ENCODE measurements around the gene CCNY.
"Not testable (repeated sequence)": the region's sequence is repeated elsewhere in the genome, so short reads cannot be mapped to it uniquely, and the experiment has no call there.

CCNY gene

DNA sequence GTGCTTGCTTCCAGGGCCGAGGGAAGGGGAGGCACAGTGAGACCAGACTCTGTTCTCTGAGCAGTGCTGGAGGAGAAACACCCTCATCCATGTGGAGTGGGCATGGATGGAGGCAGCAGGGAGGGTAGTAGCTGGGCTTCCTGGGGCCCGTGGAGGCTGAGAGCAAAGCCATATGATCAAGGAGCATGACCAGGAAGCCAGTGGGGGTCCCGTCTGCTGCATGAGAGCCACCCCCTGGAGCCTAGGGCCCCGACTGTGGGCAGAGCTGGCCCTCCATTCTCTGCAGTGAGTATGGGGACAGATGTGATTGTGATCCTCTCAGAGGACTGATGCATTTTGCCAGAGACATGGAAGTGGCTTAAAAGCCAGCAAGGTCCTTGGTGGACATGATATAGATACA, 61.6 kb downstream of the CCNY start:
- no peak for FAIRE-seq
- DNase-seq (ENCODE audit: extremely low spot score, insufficient read length, low read depth) = no peak

- FAIRE-seq = no peak
- DNase-seq (ENCODE audit: extremely low spot score, insufficient read length, low read depth) = no peak
Observed at GRCh38 chr10:35398355-35398754, 62.0 kb downstream of the CCNY start.

GRCh38 chr10:35398908-35399307, 62.6 kb downstream of the CCNY start:
- no peak for DNase-seq (ENCODE audit: extremely low spot score, insufficient read length, low read depth)
- no peak for FAIRE-seq

GRCh38 chr10:35399414-35400009, 63.2 kb downstream of the CCNY start:
- DNase-seq (ENCODE audit: extremely low spot score, insufficient read length, low read depth) = no peak
- FAIRE-seq = no peak

DNA sequence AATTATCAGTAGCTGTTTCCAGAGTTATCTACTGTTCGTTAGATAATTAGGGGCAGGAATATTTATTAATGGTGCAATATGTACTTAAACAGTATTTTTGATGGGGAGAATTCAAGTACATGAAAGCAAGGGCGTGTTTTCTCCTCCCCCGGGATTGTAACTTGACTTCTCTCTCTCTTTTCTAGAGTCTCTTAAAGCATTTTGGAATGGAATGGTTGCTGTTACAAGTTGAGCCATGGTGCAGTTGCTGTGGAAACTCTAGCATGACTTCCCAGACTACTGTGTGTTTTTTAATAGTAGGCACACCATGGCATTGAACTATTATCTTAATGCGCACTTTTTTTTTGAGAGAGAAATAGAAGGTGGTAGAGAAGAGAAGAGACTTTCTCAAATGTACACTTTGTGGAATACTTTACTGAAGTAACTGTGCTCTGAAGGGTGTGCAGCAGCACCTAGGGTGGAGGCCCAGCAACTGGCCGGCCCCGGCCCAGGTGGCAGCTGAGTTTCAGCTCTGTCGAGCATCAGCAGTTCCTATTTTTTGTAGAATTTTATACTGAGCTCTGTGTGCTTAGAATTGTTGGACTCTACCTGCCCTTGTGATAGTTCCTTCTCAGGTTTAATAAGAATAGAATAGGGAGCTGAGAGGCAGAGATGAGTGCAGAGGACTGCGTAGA, 64.4 kb downstream of the CCNY start:
- DNase-seq (ENCODE audit: extremely low spot score, insufficient read length, low read depth) (no peak), FAIRE-seq (no peak)

DNA sequence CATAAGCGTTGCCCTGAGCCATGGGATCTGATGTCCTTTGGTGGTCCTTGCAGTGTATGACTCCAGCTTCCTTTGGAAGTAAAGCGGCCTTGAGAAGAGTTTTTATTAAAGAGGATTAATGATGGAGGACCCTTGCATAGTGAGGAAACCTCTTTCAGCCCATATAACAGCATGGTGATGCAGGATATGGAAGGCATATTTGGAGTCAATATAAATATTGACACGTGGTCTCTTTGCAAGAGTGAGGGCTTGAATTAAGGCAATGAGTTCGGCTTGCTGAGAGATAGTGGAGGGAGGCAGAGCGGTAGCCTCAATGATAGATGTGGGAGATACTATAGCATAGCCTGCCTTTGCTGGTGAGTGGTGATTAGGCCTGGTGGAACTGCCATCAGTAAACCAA, 67.2 kb downstream of the CCNY start:
- DNase-seq (ENCODE audit: extremely low spot score, insufficient read length, low read depth); FAIRE-seq: not testable (repeated sequence)

DNA sequence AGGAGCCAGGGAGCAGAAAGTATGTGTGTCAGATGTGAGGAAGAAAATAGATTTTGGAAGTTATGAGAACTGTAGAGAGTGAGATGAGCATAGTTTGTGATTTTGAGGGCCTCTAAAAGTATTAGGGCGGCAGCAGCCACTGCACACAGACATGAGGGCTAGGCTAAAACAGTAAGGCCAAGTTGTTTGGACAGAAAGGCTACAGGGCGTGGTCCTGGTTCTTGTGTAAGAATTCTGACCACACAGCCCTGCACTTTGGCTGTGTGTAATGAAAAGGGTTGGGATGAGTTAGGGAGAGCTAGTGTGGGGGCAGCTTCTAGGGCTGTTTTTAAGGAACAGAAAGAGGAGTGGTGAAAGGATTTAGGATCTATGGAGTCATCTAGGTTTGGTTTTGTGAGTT, 67.8 kb downstream of the CCNY start:
- not testable (repeated sequence) for DNase-seq (ENCODE audit: extremely low spot score, insufficient read length, low read depth); FAIRE-seq

GRCh38 chr10:35406003-35406630, 69.8 kb downstream of the CCNY start:
- DNase-seq (ENCODE audit: extremely low spot score, insufficient read length, low read depth); FAIRE-seq: not testable (repeated sequence)

GRCh38 chr10:35407696-35408095, 71.4 kb downstream of the CCNY start:
- FAIRE-seq; DNase-seq (ENCODE audit: extremely low spot score, insufficient read length, low read depth): not testable (repeated sequence)

DNA sequence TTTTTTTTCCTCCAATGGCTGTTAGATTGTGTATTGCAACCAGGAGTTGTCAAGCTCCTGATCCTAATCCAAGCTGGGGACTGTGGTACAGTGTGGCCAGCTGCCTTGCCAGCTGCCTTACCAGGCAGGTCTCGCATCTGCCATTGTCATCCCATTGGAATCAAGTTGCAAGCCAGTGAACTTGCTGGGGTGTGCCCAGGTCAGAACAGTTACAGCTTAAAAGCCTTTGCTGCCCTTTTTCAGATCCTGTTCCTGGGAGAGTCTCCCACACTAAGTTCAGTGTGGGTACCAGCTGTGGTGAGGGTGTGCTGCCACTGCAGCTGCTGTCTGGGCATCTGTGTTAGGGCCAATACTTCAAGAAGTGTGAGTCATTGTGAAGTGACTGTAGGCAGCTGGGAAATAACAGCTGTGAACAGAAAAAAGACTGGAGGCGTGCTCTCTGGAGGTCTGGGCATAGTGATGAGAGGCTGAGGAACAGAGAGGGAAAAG, 72.8 kb downstream of the CCNY start:
- no peak for FAIRE-seq
- DNase-seq (ENCODE audit: extremely low spot score, insufficient read length, low read depth) = no peak

GRCh38 chr10:35409808-35410207, 73.5 kb downstream of the CCNY start:
- FAIRE-seq = no peak
- DNase-seq (ENCODE audit: extremely low spot score, insufficient read length, low read depth) = no peak

DNA sequence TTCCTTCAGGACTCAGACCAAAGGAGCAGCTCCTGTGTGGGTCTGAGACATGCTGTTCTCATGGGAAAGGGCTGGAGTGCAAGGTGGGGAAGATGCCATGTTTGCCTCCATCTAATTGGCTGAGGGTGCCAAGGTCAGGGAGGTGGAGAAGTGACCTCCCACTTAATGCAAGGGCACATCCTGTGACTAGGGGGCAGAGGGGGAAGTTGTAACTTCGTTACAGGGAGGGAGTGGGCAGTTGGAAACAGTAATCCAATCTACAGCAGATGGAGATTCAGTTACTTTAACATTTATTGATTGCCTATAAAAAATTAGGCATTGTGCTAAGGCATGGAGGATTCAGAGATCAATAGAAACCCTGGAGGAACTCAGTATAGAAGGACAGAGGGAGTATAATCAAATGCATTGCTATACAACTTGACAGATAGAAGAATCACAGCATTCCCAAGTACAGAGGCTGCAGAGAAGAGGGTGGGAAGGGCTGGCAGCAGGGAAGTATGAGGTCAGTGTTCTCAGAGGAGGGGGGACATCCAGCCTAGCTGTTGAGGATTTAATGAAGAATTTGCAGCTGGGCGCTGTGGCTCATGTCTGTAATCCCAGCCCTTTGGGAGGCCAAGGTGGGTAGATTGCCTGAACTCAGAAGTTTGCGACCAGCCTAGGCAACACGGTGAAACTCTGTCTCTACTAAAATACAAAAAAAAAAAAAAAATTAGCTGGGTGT, 75.9 kb downstream of the CCNY start:
- no peak for FAIRE-seq
- no peak for DNase-seq (ENCODE audit: extremely low spot score, insufficient read length, low read depth)

DNA sequence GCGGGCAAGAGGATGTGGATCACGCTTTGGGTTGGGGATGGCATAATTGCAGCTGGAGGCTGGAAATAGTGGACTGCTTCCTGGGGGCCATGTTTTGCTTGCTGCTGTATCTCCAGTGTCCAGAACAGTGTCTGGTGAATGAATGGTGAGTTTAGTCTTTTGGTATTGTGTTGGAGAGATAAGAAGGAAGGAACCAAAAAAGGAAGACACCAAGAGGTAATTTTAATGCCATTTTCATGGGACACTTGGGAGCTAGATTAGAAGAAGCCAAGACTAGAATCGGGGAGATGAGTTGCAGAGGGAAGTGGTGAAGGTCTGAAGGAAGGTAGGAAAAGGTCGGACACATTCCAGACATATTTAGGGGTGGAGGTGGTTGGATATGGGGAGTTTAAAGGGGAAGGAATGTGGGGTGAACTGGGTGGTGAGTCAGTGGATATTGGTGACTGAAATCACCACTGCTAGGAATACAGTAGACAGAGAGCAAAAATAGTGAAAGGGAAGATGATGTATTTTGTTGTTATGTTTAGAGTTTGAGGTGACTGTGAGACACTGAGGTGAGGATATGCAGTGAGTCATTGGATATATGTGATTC, 76.7 kb downstream of the CCNY start:
- FAIRE-seq = no peak

GRCh38 chr10:35413985-35414861, 77.9 kb downstream of the CCNY start:
- FAIRE-seq (no peak), DNase-seq (ENCODE audit: extremely low spot score, insufficient read length, low read depth) (no peak)

More for the DNA sequence above, 76.7 kb downstream of the CCNY start:
- no peak for DNase-seq (ENCODE audit: extremely low spot score, insufficient read length, low read depth)

DNA sequence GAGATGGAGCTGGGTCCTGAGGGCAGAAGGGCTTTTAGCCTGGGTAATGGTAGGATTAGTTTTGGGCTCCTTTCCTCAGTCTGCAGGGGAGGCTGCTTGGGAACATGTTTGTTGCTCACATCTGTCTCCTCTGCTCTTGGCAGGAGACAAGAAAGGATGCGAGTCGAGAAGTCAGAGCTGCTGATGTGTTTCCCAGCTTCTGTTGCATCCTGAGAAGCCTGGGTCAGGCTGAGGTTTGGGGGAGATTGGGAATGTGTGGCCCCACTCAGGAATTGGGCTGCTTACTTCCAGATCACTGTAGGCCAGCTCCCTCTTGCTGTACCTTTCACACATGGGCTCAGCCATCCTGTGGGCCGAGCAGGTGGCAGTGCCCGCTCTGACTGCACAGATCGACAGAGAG, 79.2 kb downstream of the CCNY start:
- no peak for FAIRE-seq
- no peak for DNase-seq (ENCODE audit: extremely low spot score, insufficient read length, low read depth)

- no peak for FAIRE-seq
- DNase-seq (ENCODE audit: extremely low spot score, insufficient read length, low read depth) = no peak
Observed at GRCh38 chr10:35416619-35417312, 80.5 kb downstream of the CCNY start.

DNA sequence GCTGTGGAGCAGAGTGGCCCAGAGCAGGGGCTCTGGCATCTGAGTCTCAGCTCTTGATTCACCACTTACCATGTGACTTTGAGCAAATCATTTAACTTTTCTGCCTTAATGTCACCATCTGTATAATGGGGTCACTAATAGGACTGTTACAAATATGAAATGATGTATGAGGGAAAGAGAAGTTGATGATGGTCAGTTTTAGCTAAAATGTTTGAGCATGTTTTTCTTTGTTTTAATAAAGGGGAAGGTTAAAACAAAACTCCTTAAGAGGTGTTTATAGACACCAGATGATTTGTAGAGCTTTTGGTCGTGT, 81.0 kb downstream of the CCNY start:
- no peak for DNase-seq (ENCODE audit: extremely low spot score, insufficient read length, low read depth)
- FAIRE-seq = no peak

- FAIRE-seq (no peak), DNase-seq (ENCODE audit: extremely low spot score, insufficient read length, low read depth) (no peak)
Observed at GRCh38 chr10:35417795-35418194, 81.5 kb downstream of the CCNY start.

GRCh38 chr10:35418580-35418979, 82.3 kb downstream of the CCNY start:
- not testable (repeated sequence) for DNase-seq (ENCODE audit: extremely low spot score, insufficient read length, low read depth); FAIRE-seq

Data from GM18507 (cell line).